OCI-LY7 (cell line): ENCODE data around the gene EPS15. TPM values are rescaled to one million over a fixed set of nuclear protein-coding genes. Genes with fewer than 3 reads are reported as not detected.

Source experiments
- BruUV-seq: library from RNA; stranded (reverse); fragments of 400-500 nt; replicated peaks from 2 replicates; lab custom pipeline; 2021; lab: Mats Ljungman, UMichigan
- CTCF ChIA-PET: fragments of 300-600 bp; sonication (Branson Sonifier 250); formaldehyde crosslinking; loops from one replicate; lab custom pipeline; 2022; ENCODE audit warnings: antibody characterized with exemption; ENCODE audit not compliant: unreplicated experiment; lab: Charles Lee
- POLR2A ChIA-PET: fragments of 300-600 bp; sonication (Branson Sonifier 250); formaldehyde crosslinking; loops from one replicate; lab custom pipeline; 2022; ENCODE audit warnings: antibody characterized with exemption; lab: Charles Lee
- DNase-seq: peaks from one replicate; pipeline ENCODE4 v3.0.0-alpha.2; 2015; ENCODE audit warnings: low spot score
- H2AFZ ChIP-seq: fragments of 200-600 bp; sonication (generic), shearing (Covaris generic); 2 replicates; pipeline ENCODE4 v1.6.1; 2014; ENCODE audit warnings: mild to moderate bottlenecking, antibody characterized with exemption, low read length, moderate library complexity
- H3K27ac ChIP-seq: fragments of 200-600 bp; sonication (generic); 2 replicates; pipeline ENCODE4 v1.5.1; 2014; ENCODE audit warnings: mixed run types, low read depth, mild to moderate bottlenecking, moderate library complexity, low read length, inconsistent platforms; ENCODE audit not compliant: poor library complexity, severe bottlenecking
- H3K36me3 ChIP-seq: fragments of 200-600 bp; sonication (generic); 2 replicates; pipeline ENCODE4 v1.6.1; 2014; ENCODE audit warnings: mild to moderate bottlenecking, antibody characterized with exemption, low read length, moderate library complexity, mixed read lengths; ENCODE audit not compliant: insufficient read depth
- H3K4me1 ChIP-seq: fragments of 200-600 bp; sonication (generic); 2 replicates; pipeline ENCODE4 v1.5.1; 2014; ENCODE audit warnings: mild to moderate bottlenecking, low read length; ENCODE audit not compliant: insufficient read depth, poor library complexity, severe bottlenecking
- H3K4me2 ChIP-seq: fragments of 200-600 bp; sonication (generic); 2 replicates; pipeline ENCODE4 v1.6.1; 2014; ENCODE audit warnings: mild to moderate bottlenecking, low read length
- H3K4me3 ChIP-seq: fragments of 200-600 bp; sonication (generic); 2 replicates; pipeline ENCODE4 v1.5.1; 2014; ENCODE audit warnings: mild to moderate bottlenecking, low read depth, low read length; ENCODE audit not compliant: poor library complexity, severe bottlenecking
- H3K79me2 ChIP-seq: fragments of 200-600 bp; sonication (generic); 2 replicates; pipeline ENCODE4 v1.6.1; 2016; ENCODE audit warnings: low read depth, mild to moderate bottlenecking, low read length, moderate library complexity, mixed read lengths; ENCODE audit not compliant: insufficient read depth
- H3K9me2 ChIP-seq: fragments of 200-600 bp; sonication (generic); 2 replicates; pipeline ENCODE4 v1.6.1; 2016; ENCODE audit warnings: mild to moderate bottlenecking, low read length, mixed read lengths; ENCODE audit not compliant: insufficient read depth
- H3K9me3 ChIP-seq: fragments of 200-600 bp; sonication (generic); 2 replicates; pipeline ENCODE4 v1.6.1; 2014; ENCODE audit warnings: mild to moderate bottlenecking, mixed run types, low read length, mixed read lengths
- H4K20me1 ChIP-seq: fragments of 200-600 bp; sonication (generic); 2 replicates; pipeline ENCODE4 v1.6.1; 2014; ENCODE audit warnings: mild to moderate bottlenecking, antibody characterized with exemption, low read length, moderate library complexity, mixed read lengths; ENCODE audit not compliant: insufficient read depth
- CTCF ChIP-seq: fragments of 200-600 bp; sonication (generic); conservative IDR thresholded peaks from 2 replicates; pipeline ENCODE4 v1.5.1; 2014; ENCODE audit warnings: mild to moderate bottlenecking, antibody characterized with exemption, low read length, moderate library complexity, mixed read lengths
- EZH2phosphoT487 ChIP-seq: fragments of 200-600 bp; sonication (generic); IDR thresholded peaks from 2 replicates; pipeline ENCODE4 v1.6.1; 2018; ENCODE audit warnings: low read depth, borderline replicate concordance, mild to moderate bottlenecking, mixed run types, antibody characterized with exemption, low read length, moderate library complexity, mixed read lengths
- intact Hi-C: fragments of 100-400 bp; cut with micrococcal nuclease; formaldehyde crosslinking; loops from one replicate; pipeline ENCODE4 v1.10.0; 2022; ENCODE audit not compliant: unreplicated experiment
- total RNA-seq, 2 experiments: library from RNA; depleted of rRNA in 1 of 2; stranded (reverse); fragments of >200 nt in 1 of 2; shearing (Covaris generic) in 1 of 2; gene quantifications; 2 replicates each; pipeline ENCODE4 v1.2.3, GENCODE V29; 2014 to 2022

Gene EPS15
- total RNA-seq, 2 experiments from 2014 or later = 23.8 to 73.2 TPM

- H3K9me3 ChIP-seq = no peaks in the 10 kb centered on the region
- no peaks in the 10 kb centered on the region for H3K4me1 ChIP-seq
- intact Hi-C loops = no loop called here
- H2AFZ ChIP-seq = no peak within 1 kb of the TSS
- TF ChIP-seq CTCF (no peak), EZH2phosphoT487 (no peak)
- H3K36me3 ChIP-seq = no peaks in the 10 kb centered on the region
- H3K27ac ChIP-seq = no peak within 1 kb of the TSS
- DNase-seq = no peak
- H4K20me1 ChIP-seq = no peaks in the 10 kb centered on the region
- H3K9me2 ChIP-seq = no peaks in the 10 kb centered on the region
- peak within 1 kb of the TSS; percentile 2; the same call in 1 of the 2 replicates for H3K4me2 ChIP-seq
- POLR2A ChIA-PET = no interaction called here
- BruUV-seq = no TSS peak
- CTCF ChIA-PET = no interaction called here
- H3K79me2 ChIP-seq = no peaks in the 10 kb centered on the region
- H3K4me3 ChIP-seq = no peak within 1 kb of the TSS
Observed at GRCh38 chr1:51330331-51331201, 188.5 kb downstream of the EPS15 start, which contains the start of gene TTC39A. Gene TTC39A, minus strand, starts transcription at chr1:51330562. Its CDS starts 85 bp downstream, at chr1:51330477.

GRCh38 chr1:51329443-51330325 is 189.4 kb downstream of the EPS15 start:
- Histone ChIP-seq H3K4me1 (no peaks in the 10 kb centered on the region), H4K20me1 (no peaks in the 10 kb centered on the region), H3K27ac (no peak overlapping the region), H3K4me3 (no peak overlapping the region), H2AFZ (no peak overlapping the region), H3K36me3 (no peaks in the 10 kb centered on the region), H3K9me2 (no peaks in the 10 kb centered on the region), H3K4me2 (no peak overlapping the region), H3K9me3 (no peaks in the 10 kb centered on the region), H3K79me2 (no peaks in the 10 kb centered on the region)
- TF ChIP-seq CTCF = no peak
- TF ChIP-seq EZH2phosphoT487 = no peak
- CTCF ChIA-PET = no interaction called here
- POLR2A ChIA-PET = no interaction called here
- no TSS peak for BruUV-seq
- no peak for DNase-seq
- intact Hi-C loops = no loop called here
